SHP77 treated with DMSO at 0.1 percent for 48 hours (cell line): ENCODE results near the gene BCLAF3.

Experiments
- DNase-seq: peaks from one replicate; lab custom pipeline; 2025; lab: John Stamatoyannopoulos, UW

BCLAF3 gene

GRCh38 chrX:19966056-19966455, 24.8 kb downstream of the BCLAF3 start:
- DNase-seq: no peak

- no peak for DNase-seq
Observed at GRCh38 chrX:19964017-19964710, 26.7 kb downstream of the BCLAF3 start.

DNA sequence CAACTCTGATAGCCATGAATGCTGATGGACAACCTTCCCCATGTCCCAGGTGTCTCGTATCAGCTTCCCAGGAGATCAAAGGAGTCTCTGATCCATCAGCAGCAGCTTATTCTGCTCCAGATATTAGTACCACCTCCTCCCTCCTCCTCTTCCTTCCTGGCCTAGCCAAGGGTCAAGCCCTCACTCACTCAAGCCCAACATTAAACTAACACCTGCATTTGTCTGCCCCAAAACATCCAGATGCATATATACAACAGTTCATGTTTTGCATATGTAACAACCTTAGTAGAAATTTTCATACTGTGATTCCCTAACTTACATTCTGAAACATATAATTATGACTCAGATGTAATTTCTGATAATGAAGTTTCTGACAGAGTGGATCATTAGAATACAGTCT, 29.9 kb downstream of the BCLAF3 start:
- DNase-seq: no peak

DNA sequence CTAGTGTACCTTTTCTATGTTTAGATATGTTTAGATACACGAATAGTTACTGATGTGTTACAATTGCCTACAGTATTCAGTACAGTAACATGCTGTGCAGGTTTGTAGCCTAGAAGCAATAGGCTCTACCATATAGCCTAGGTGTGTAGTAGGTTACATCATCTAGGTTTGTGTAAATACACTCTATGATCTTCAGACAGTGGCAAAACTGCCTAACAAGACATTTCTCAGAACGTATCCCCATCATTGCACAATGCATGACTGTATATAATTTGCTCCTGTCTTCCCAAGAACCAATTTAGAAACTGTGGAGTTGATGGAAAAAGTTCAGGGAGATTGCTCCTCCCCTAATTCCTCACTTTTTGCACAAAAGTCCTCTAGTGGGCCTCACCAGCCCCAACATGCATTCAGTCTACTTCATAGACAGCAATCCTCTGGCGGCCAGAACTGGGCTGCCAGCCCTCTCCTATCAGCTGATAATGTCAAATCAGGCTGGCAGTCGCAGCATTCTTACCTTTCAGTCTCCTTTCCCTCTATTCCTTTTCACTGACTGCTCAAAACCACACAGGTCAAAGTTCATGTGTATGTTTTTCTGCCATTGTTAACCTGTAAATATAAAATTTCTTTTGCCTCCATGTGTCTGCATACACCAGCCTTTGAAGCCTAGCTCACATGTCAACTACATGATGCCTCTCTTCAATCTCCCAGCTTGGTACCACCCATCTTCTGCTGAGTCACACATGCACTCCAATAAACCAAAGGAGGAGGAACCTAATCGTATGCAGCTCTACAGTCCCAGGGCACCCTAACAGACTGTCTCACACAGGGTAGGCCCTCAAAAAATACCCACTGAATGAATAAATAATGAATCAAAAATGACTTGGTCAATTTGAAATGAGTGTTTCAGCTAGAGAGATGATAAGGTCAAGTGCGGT, 32.0 kb downstream of the BCLAF3 start:
- no peak for DNase-seq

DNA sequence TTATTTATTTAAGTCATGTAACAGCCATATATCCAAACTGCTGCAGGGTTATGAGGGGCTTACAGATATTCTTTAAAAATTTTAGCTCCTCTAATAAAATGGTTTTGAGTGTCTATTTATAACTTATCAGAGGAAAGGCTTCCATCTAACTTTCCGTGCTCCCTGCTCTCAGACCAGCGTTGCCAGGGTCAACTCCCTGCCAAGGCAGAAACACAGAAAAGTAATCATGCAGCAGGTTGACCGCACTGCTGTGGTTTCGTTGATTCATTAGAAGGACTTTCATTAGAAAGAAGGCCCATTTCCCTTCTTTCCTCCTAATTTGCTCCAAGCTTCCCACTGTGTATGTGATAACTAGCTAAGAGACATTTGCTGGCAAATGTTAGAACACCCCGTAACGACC, 33.9 kb downstream of the BCLAF3 start:
- no peak for DNase-seq

DNA sequence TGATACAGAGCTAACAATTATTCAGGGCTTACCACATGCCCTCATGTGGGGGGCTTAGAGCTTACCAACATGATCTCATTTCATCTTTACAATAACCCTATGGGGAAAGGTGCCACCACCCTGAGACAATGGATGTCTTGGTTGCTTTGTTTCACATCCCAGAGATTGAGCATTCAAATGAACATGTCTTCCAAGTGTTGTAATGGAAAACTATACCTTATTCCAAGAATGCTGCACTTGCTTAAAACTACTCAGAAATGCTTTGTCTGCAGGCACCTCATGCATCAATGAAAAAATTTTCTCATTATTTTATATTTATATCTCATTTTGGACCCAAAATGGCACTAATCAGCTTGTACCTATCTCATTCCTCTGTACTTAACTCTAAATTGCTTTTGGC, 34.6 kb downstream of the BCLAF3 start:
- DNase-seq: no peak

DNA sequence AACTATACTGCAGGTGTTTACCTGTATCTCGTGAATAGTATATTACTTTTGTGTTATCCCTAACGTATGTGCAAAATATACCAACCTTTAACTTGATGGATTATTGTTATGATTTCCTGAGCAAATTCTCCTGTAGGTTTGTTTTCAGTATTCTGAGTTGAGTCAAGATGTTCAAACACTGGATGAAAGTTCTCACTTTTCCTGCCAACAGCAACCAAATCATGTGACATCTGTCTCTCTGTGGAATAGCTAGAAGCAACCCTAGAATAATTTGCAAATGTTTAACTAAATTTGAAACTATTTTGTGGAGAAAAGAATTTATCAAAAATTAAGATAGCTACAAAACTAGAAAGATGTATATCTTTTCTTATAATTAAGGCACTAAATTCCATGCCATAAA, 35.6 kb downstream of the BCLAF3 start:
- no peak for DNase-seq

- no peak for DNase-seq
Observed at GRCh38 chrX:19954335-19955096, 36.3 kb downstream of the BCLAF3 start.

DNA sequence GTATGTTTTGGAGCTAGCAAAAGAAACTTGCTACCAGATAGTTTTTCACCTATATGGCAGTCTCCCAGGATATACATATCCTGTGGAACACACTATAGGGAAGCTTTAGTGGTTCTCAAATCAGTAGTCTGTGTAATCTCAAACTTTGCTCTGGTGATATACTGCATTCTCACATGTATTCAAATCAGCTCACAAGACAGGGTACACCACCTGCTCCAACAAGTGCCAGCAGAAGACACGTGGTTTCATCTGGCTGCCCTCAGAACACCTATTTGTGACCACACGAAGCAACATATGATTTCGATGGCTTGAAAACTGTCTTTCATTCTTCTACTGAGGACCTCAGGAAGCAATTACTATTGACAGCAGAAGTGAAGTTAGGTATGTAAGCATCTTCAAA, 37.7 kb downstream of the BCLAF3 start:
- DNase-seq: no peak

DNA sequence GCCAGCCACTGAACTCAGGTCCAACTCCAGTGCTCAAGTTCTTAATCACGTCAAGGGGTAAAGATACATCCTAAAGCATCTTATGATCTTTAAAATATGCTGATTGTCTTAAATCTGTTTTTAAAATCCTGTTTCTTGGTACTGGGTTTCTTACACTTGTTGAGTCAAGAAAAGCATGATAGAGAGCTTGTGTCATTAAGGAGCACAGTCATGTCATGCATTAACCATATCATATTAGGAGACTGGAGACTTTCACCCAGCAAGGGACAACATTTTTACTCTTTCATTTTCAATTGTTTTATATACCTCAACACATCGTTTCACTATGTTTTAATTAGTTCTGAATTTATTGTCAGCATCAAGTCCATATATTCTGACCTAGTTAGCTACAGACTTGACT, 41.5 kb downstream of the BCLAF3 start:
- DNase-seq: no peak

DNA sequence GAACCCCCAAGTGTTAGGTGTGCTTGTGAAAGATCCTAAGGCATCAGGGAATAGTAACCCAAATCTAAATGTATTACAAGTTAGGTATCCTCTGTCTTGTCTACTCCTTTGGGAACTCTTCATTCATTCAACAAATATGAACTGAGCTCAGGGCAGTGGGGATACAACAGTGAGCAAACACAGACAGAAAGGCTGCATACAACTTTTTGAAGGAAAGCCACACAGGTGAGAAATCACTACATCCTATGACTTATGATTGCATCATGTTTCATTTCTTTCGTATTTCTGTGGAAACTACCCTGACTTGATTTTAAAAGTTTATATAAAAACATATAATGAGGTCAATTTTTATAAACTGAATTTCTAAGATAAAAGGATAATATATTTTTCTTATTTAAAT, 43.2 kb downstream of the BCLAF3 start:
- DNase-seq: no peak
